GM21619 (cell line): ENCODE data around the gene PODXL.
"Not testable (repeated sequence)": the region's sequence is repeated elsewhere in the genome, so short reads cannot be mapped to it uniquely, and the experiment has no call there.

Experiments used
- ATAC-seq: cut with Tn5 transposase; IDR thresholded peaks from one replicate; pipeline ENCODE4 v1.9.1; 2021; ENCODE audit not compliant: unreplicated experiment

PODXL gene

DNA sequence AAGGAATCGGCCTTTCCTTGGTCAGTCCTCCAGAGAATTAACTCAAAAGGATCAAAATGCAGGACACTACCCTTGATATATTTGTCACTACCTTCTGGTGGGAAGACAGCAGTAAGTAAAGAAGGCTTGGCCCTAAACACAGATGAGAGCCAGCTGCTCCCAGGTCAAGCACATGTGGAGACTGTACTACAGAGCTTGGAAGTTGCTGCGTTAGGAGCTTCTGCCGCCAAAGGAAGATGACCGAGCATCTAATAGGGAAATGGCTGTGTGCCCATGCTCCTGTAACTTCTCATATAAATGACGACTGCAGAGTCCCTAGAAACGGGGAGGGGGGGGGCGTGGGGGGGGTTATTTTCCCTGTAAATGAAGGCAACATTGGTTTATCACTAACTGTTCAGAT is 59.0 kb downstream of the PODXL start:
- no peak for ATAC-seq

DNA sequence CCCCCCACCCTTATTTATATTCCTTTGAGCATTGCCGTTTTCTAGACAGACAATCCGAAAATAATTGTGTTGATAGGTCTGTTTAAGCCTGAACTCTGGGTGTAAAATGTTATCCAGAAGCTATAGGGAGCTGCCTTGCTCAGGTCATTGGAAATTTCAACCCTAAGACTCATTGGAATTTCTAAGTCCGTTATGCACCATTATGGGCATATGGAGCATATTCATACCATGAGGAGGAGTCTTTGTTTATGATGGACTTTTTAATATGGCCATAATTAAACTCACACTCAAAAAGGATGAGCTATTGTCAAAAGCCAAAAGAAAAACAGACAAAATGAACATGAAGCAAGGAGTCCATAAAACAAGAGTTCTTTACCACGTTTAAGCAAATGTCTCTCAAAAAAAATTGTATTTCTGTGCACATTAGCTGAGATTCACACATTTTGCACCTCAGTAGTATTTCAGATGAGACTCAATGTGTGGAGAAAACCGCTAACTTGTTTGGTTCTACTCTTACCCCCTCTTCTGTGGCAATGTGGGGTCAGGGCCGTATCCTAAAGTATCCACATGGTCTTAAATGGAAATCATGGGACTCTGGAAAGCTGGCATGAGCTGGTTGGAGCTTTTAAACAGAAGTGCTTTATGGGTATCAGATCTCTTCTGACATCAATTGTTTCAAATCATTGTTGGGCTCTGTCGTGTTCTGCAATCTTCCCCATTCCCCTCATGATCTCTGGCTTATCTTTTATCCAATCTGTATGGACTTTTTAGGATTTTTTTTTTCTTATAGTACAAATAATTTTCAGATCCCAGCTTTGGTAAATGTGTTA is 60.5 kb downstream of the PODXL start:
- no peak for ATAC-seq

GRCh38 chr7:131494182-131494581 is 62.2 kb downstream of the PODXL start:
- no peak for ATAC-seq

GRCh38 chr7:131493581-131493980 is 62.8 kb downstream of the PODXL start:
- ATAC-seq, result no peak

DNA sequence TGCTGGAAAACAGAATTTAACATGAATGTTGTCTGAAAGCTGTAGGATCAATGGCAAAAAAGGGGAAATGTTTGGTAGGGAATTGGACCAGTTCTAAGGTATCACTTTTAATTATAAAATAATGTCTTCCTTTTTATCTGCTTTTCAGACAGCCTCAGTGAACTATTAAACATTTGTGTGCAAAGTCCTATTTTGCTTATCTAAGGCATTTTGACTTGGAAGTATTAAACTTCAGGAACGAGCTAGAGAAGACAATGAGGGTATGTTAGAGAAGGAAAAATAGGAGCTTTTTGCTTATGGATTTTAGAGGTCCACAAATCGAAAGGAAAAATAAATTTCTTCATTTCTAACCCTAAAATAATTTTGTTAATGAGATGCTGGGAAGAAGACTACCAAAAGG is 63.3 kb downstream of the PODXL start:
- ATAC-seq, result no peak

DNA sequence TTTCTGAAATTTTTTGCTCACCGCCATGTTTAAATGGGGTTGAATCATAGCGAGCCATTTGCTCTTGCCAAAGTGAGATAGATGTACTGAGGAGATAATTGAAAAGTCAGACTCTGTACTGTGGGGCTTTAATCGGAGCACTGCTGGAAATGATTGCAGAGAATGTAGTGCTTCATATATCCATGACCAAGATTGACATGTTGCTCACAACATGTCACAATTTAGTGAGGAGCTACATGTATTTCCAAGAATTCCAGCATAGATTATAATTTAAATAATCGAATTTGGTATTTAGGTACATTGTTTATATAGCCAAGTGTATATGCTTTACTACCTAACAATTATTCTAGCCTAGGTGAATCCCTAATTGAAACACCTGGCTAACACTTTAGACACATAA is 66.5 kb downstream of the PODXL start:
- ATAC-seq, result no peak

DNA sequence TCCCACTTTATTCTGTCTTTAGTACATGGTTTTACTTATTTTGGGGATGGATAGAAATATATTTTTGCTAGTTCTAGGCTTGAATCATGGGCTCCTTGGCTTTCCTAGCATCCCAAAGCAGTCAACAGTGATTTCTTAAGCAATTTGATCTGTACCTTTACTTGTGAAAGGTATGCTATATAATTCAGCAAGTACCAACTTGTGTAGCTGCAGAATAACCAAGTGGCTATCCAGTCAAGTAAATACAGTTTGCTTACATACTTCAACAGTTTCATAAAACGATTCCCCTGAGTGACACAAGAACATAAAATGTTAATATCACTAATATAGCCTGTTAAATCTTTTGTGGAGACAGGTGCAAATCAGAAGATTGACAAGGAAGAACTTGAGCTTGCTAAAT is 67.2 kb downstream of the PODXL start:
- ATAC-seq, result no peak

GRCh38 chr7:131488361-131488760 is 68.1 kb downstream of the PODXL start:
- no peak for ATAC-seq

GRCh38 chr7:131487217-131487616 is 69.2 kb downstream of the PODXL start:
- no peak for ATAC-seq

- ATAC-seq, result no peak
Observed at GRCh38 chr7:131486346-131486745, 70.1 kb downstream of the PODXL start.

GRCh38 chr7:131483586-131483985 is 72.8 kb downstream of the PODXL start:
- no peak for ATAC-seq

DNA sequence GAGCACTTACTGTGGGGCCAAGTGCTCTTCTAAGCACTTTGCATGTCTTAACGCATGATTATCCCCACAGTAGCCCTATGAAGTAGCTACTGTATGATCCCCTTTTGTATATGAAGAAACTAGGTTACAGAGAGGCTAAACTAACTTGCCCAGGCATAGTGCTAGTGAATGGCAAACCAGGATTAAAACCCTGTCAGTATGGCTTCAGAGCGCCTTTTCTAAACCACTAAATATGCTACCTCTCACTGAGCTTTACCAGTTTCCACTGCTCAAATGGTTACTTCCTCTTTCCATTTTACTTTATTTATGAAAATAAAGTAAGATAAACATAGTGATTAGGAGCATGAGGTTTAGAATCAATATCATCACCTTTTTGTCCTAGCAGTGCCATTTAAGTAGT is 73.6 kb downstream of the PODXL start:
- peak; percentile 57 for ATAC-seq

GRCh38 chr7:131480384-131481315 is 75.8 kb downstream of the PODXL start:
- no peak for ATAC-seq

DNA sequence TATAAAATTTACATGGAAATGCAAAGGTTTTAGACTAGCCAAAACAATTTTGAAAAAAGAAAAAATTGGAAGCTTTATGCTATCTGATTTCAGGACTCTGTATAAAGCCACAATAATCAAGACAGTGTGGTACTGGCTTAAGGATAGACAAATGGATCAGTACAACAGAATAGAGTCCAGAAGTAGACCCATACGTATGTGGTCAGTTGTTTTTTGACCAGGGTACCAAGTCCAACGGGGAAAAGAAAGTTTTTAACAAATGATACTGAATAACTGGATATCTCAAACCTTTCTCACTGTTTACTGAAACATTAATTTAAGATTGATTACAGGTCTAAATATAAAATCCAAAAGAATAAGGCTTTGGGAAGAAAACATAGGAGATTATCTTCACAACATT is 79.7 kb downstream of the PODXL start:
- ATAC-seq, result no peak

GRCh38 chr7:131471250-131472004 is 85.0 kb downstream of the PODXL start:
- no peak for ATAC-seq

- ATAC-seq, result no peak
Observed at GRCh38 chr7:131467788-131468187, 88.6 kb downstream of the PODXL start.

DNA sequence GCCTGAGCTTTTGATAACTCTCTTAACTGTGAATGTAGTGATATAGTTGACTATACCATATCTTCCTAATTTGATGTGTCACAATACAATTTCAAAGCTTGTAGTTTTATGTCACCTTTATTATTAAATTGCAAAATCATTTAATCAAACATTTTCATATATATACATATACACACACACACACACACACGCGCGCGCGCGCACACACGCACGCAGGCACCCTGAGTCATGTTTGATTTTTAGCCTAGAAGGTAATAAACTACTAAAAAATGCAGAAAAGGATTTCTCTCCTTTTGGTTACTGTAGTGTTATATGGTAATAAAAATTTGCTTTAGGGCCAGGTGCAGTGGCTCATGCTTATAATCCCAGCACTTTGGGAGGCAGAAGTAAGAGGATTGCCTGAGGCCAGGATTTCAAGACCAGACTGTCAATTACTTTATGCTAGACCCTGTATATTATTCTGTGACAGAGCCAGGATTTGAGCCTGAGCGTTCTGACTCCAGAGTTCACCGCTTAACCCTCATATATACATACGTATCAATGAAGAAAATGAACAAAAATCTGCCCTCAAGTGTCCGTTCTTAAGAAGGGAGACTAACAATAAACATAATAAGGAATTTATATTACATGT is 89.6 kb downstream of the PODXL start:
- ATAC-seq, result no peak

GRCh38 chr7:131462715-131463114 is 93.7 kb downstream of the PODXL start:
- ATAC-seq, result not testable (repeated sequence)

- ATAC-seq, result no peak
Observed at GRCh38 chr7:131462059-131462458, 94.4 kb downstream of the PODXL start.

DNA sequence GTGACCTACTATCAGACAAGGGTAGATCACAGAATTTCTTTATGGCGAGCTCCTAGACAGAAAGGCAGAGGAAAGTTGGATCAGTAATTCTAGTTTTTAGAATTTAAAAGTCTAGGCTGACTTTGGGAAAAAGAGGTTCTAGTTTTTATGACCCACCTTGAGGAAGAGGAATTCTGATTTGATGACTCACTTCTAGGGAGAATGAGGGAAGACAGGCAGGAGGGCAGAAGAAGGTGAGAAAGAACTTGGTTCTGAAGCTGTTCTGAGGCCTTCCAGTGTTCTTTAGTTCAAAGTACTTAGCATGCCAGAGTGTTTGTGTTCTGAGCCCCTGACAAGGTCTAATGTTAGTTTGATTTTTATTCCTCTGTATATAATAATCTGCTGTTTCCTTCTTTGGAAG is 97.2 kb downstream of the PODXL start:
- no peak for ATAC-seq

DNA sequence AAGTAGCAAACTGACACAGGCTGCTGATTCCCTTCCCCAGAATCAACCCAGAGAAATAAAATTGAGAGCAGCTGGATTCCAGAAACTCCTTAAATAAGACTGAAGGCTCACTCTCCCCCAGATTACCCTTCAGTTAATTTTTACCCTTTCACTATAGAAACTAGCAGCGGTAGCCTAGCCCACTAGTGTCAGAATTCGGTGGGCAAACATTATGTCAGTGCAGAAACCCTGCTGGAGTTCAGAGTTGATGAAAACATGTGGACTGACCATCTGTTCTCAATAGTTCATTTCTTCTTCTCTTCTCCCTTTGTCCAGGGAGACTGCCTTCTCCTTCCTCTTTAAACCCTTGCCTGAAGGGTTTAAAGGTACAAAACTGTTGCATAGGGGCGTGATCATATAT is 100.1 kb downstream of the PODXL start:
- no peak for ATAC-seq
